MCF 10A (cell line): ENCODE results near the gene RHBDD1. TPM values are rescaled to one million over a fixed set of nuclear protein-coding genes. Genes with fewer than 3 reads are reported as not detected.

Experiments
- BruUV-seq: library from RNA; stranded (reverse); fragments of 400-500 nt; replicated peaks from 2 replicates; lab custom pipeline; 2021; lab: Mats Ljungman, UMichigan
- CTCF ChIA-PET: fragments of 300-600 bp; sonication (Branson Sonifier 250); formaldehyde crosslinking; extraction: SDS; loops from one replicate; lab custom pipeline; 2021; ENCODE audit warnings: antibody characterized with exemption, inconsistent platforms; lab: Yijun Ruan, JAX
- POLR2A ChIA-PET: fragments of 300-600, 350-650 bp; sonication (Branson Sonifier 250); formaldehyde crosslinking; extraction: SDS; loops from one replicate; lab custom pipeline; 2020; ENCODE audit warnings: antibody characterized with exemption, inconsistent platforms; lab: Yijun Ruan, JAX
- DNase-seq: peaks from one replicate; pipeline ENCODE4 v3.0.0-alpha.2; 2018; ENCODE audit not compliant: unreplicated experiment
- H3K27ac Mint-ChIP-seq: one replicate; pipeline ENCODE4 v1.8.0; 2022; ENCODE audit warnings: mild to moderate bottlenecking, low read depth, mixed read lengths; ENCODE audit not compliant: unreplicated experiment
- H3K27me3 Mint-ChIP-seq: one replicate; pipeline ENCODE4 v1.8.0; 2022; ENCODE audit warnings: mixed read lengths; ENCODE audit not compliant: insufficient read depth, unreplicated experiment
- H3K36me3 Mint-ChIP-seq: one replicate; pipeline ENCODE4 v1.8.0; 2022; ENCODE audit warnings: mild to moderate bottlenecking, moderate library complexity, mixed read lengths; ENCODE audit not compliant: insufficient read depth, unreplicated experiment
- H3K4me1 Mint-ChIP-seq: one replicate; pipeline ENCODE4 v1.8.0; 2022; ENCODE audit warnings: mixed read lengths; ENCODE audit not compliant: insufficient read depth, unreplicated experiment
- H3K4me3 Mint-ChIP-seq: one replicate; pipeline ENCODE4 v1.8.0; 2022; ENCODE audit warnings: mild to moderate bottlenecking, moderate library complexity, mixed read lengths; ENCODE audit not compliant: unreplicated experiment
- H3K9me3 Mint-ChIP-seq: one replicate; pipeline ENCODE4 v1.8.0; 2022; ENCODE audit warnings: mixed read lengths; ENCODE audit not compliant: unreplicated experiment
- intact Hi-C: fragments of 100-400 bp; cut with micrococcal nuclease; formaldehyde crosslinking; loops from 2 replicates; pipeline ENCODE4 v1.14.1; 2022
- total RNA-seq: library from RNA; stranded (reverse); gene quantifications from 2 replicates; pipeline ENCODE4 v1.2.3, GENCODE V29; 2022
- TF ChIP-seq, protein P1 (sequence below): fragments of 200-600 bp; IDR thresholded peaks from one replicate; pipeline ENCODE4 v1.8.0; 2022; ENCODE audit warnings: antibody characterized with exemption, mild to moderate bottlenecking; ENCODE audit not compliant: unreplicated experiment

Gene RHBDD1
- total RNA-seq, 1 experiment from 2014 or later, result 76.0 TPM

DNA sequence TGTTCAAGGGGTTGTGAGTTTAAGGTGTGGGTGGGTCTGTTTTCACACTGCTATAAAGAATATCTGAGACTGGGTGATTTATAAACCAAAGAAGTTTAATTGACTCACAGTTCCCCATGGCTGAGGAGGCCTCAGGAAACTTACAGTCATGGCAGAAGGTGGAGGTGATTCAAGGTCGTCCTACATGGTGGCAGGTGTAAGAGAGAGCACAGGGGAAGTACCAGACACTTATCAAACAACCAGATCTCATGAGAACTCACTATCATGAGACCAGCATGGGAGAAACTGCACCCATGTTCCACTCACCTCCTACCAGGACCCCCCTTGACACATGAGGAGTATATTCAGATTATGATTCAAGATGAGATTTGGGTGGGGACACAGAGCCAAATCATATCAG is 38.0 kb downstream of the RHBDD1 start:
- no peak overlapping the region for H3K27ac Mint-ChIP-seq
- DNase-seq, result no peak
- POLR2A ChIA-PET, result no interaction called here
- intact Hi-C loops, result no loop called here
- H3K4me1 Mint-ChIP-seq, result no peaks in the 10 kb centered on the region
- no TSS peak for BruUV-seq
- H3K4me3 Mint-ChIP-seq, result no peak overlapping the region
- no peaks in the 10 kb centered on the region for H3K9me3 Mint-ChIP-seq
- peaks cover 20% of the 10 kb centered on the region for H3K36me3 Mint-ChIP-seq
- TF ChIP-seq, protein P1, sequence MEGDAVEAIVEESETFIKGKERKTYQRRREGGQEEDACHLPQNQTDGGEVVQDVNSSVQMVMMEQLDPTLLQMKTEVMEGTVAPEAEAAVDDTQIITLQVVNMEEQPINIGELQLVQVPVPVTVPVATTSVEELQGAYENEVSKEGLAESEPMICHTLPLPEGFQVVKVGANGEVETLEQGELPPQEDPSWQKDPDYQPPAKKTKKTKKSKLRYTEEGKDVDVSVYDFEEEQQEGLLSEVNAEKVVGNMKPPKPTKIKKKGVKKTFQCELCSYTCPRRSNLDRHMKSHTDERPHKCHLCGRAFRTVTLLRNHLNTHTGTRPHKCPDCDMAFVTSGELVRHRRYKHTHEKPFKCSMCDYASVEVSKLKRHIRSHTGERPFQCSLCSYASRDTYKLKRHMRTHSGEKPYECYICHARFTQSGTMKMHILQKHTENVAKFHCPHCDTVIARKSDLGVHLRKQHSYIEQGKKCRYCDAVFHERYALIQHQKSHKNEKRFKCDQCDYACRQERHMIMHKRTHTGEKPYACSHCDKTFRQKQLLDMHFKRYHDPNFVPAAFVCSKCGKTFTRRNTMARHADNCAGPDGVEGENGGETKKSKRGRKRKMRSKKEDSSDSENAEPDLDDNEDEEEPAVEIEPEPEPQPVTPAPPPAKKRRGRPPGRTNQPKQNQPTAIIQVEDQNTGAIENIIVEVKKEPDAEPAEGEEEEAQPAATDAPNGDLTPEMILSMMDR, result no peak
- no peaks in the 10 kb centered on the region for H3K27me3 Mint-ChIP-seq
- CTCF ChIA-PET, result interaction anchor here (0.7 to 1.0 kb wide), 2 partner anchors 112 to 1565 kb away, joined by 3 read pairs; no protein-coding TSS in a partner anchor

DNA sequence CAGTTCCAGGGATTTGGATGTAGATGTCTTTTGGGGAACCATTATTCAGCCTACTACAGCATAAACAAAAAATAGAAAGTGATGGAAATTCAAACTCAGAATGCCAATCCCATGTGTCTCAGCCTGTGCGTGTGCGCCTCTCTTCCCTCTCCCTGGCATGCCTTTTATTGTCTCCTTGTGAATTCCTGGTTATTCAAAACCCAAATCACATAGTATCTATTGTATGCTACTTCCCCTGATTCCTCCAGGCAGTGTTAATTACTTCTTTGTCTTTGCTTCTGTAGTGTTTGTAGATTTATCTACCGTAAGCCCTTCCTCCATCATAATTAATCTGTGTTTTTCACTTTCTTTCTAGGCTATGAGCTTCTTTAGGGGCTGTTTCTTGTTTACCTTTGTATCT is 38.9 kb downstream of the RHBDD1 start:
- no peak overlapping the region for H3K27ac Mint-ChIP-seq
- BruUV-seq, result no TSS peak
- no peaks in the 10 kb centered on the region for H3K4me1 Mint-ChIP-seq
- CTCF ChIA-PET, result interaction anchor here (0.7 kb wide), 1 partner anchor 1566 kb away, joined by 3 read pairs; no protein-coding TSS in a partner anchor
- peaks cover 16% of the 10 kb centered on the region for H3K36me3 Mint-ChIP-seq
- POLR2A ChIA-PET, result no interaction called here
- TF ChIP-seq, protein P1, result no peak
- intact Hi-C loops, result no loop called here
- H3K4me3 Mint-ChIP-seq, result no peak overlapping the region
- no peak for DNase-seq
- H3K9me3 Mint-ChIP-seq, result no peaks in the 10 kb centered on the region
- no peaks in the 10 kb centered on the region for H3K27me3 Mint-ChIP-seq

DNA sequence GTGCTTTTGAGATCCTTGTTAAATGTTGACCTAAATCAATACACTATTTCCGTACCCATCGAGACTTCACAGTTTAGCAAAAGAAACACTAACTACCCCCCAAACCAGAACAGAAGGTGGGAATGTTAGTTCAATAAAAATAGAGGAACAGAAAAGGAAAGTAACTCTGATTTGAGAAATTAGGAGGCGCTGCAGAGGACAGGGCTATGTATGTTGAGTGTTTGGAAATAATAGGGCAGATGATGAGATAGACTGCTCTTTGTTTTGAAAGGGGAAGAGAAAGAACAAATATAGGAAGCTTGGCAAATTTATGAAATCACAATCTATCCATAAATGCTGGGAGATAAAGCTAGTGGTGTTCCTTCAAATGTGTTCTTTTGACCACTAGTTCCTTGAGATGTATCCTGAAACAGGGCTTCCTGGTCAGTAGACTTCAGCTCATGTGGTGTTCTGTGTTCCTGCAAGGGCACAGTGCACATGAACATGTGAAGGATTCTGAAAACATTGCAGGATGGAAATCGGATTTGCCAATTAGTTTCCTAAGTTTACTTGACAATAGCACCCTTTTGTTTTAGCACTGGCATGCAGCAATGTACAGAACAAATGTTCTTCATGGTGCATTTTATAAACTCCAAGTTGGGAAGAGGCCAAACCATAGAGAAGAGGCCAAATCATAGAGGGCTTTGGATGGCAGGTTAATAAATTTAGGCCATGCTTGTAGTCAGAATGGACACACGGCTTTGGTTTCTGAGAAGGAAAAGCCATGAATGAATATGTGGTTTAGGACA is 39.8 kb downstream of the RHBDD1 start:
- Mint-ChIP-seq H3K9me3 (no peaks in the 10 kb centered on the region), H3K4me3 (no peak overlapping the region)
- BruUV-seq, result no TSS peak

DNA sequence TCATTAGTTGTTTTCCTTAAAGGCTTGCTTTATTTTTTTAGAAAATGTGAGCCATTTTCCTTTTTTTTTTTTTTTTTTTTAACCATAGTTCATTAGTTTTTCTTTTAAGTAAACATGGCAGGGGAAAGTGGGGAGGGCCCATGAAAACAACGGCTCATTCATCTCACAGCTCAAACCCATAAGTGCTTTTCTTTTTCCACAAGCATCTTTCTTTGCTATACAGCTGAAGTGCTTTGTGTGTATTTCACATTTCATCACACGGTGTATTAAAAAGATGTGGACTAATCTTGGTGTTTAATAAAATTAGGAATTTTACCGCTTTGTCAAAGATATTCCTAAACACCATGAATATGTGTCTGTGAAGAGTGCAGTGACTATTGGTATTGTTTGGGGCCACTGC is 41.6 kb downstream of the RHBDD1 start:
- Mint-ChIP-seq H3K4me1 (no peaks in the 10 kb centered on the region), H3K27ac (no peak overlapping the region), H3K27me3 (no peaks in the 10 kb centered on the region), H3K4me3 (no peak overlapping the region), H3K9me3 (no peaks in the 10 kb centered on the region), H3K36me3 (peaks cover 20% of the 10 kb centered on the region)
- ChIA-PET POLR2A (no interaction called here), CTCF (no interaction called here)
- no TSS peak for BruUV-seq
- DNase-seq, result no peak
- intact Hi-C loops, result no loop called here
- TF ChIP-seq, protein P1, result no peak

More for the DNA sequence above, 39.8 kb downstream of the RHBDD1 start:
- POLR2A ChIA-PET, result interaction anchor here (0.6 kb wide), 1 partner anchor 37 kb away, joined by 3 read pairs; no protein-coding TSS in a partner anchor
- Mint-ChIP-seq H3K36me3 (peaks cover 19% of the 10 kb centered on the region), H3K27ac (no peak overlapping the region), H3K27me3 (no peaks in the 10 kb centered on the region), H3K4me1 (no peaks in the 10 kb centered on the region)
- TF ChIP-seq, protein P1, result no peak
- CTCF ChIA-PET, result interaction anchor here (1.1 kb wide), 1 partner anchor 12 kb away, joined by 3 read pairs; no protein-coding TSS in a partner anchor
- intact Hi-C loops, result no loop called here
- DNase-seq, result no peak
